Epidermal melanocyte (primary cell): ENCODE data around the gene CDK2AP2.
"Not testable (repeated sequence)": the region's sequence is repeated elsewhere in the genome, so short reads cannot be mapped to it uniquely, and the experiment has no call there.

Experiments used
- DNase-seq: peaks from one replicate; pipeline ENCODE4 v3.0.0; 2011; ENCODE audit warnings: low spot score; ENCODE audit not compliant: insufficient read length

Gene CDK2AP2

GRCh38 chr11:67523556-67524479 lies 15.9 kb upstream of the CDK2AP2 start:
- no peak for DNase-seq

- no peak for DNase-seq
Observed at GRCh38 chr11:67522844-67523555, 15.0 kb upstream of the CDK2AP2 start, which contains the start of gene CABP2. TSS of gene CABP2 (minus strand) at chr11:67523446. CDS start at chr11:67523326, 120 bp downstream.

GRCh38 chr11:67522338-67522737 lies 14.4 kb upstream of the CDK2AP2 start:
- DNase-seq, result no peak

- DNase-seq, result no peak
Observed at GRCh38 chr11:67521924-67522323, 14.0 kb upstream of the CDK2AP2 start.

- DNase-seq, result no peak
Observed at GRCh38 chr11:67520856-67521824, 13.2 kb upstream of the CDK2AP2 start.

- DNase-seq, result no peak
Observed at GRCh38 chr11:67519726-67520125, 11.8 kb upstream of the CDK2AP2 start.

GRCh38 chr11:67517784-67518552 lies 10.0 kb upstream of the CDK2AP2 start:
- no peak for DNase-seq

GRCh38 chr11:67516806-67517205 lies 8.8 kb upstream of the CDK2AP2 start:
- no peak for DNase-seq

GRCh38 chr11:67514116-67514515 lies 6.2 kb upstream of the CDK2AP2 start:
- DNase-seq, result no peak

- not testable (repeated sequence) for DNase-seq
Observed at GRCh38 chr11:67511558-67511957, 3.6 kb upstream of the CDK2AP2 start.

GRCh38 chr11:67510023-67510345 lies 2.0 kb upstream of the CDK2AP2 start:
- no peak for DNase-seq

GRCh38 chr11:67508486-67509121 lies 642 bp upstream of the CDK2AP2 start:
- DNase-seq, result peak; percentile 93

- no peak for DNase-seq
Observed at GRCh38 chr11:67507242-67507863, 609 bp downstream of the CDK2AP2 start.

- DNase-seq, result no peak
Observed at GRCh38 chr11:67506426-67507051, 1.4 kb downstream of the CDK2AP2 start.

GRCh38 chr11:67505605-67506396 lies 2.2 kb downstream of the CDK2AP2 start:
- peak; percentile 91 for DNase-seq

- DNase-seq, result peak; percentile 73
Observed at GRCh38 chr11:67504950-67505581, 2.9 kb downstream of the CDK2AP2 start, which contains the start of gene PITPNM1. TSS of gene PITPNM1 (minus strand) at chr11:67505363. CDS start at chr11:67504180, 1,183 bp downstream.

- no peak for DNase-seq
Observed at GRCh38 chr11:67504005-67504949, 3.7 kb downstream of the CDK2AP2 start.
